Stomach (tissue), 9 donors: ENCODE measurements around the gene TMEM203. TPM values are rescaled to one million over a fixed set of nuclear protein-coding genes. Genes with fewer than 3 reads are reported as not detected.
A peak's percentile ranks its signal among the peaks of the same experiment; 100 is the strongest.

Source experiments
- DNase-seq, 2 donors: peaks; one replicate each; pipeline versions ENCODE4 v3.0.0 to v3.0.0-alpha.2; 2013 to 2019
- H3K27ac ChIP-seq, 5 donors: fragments of 200-600 bp in 4 of 5; sonication (generic) in 4 of 5; one replicate each; pipeline ENCODE4 v1.5.1; 2013 to 2019; ENCODE audit warnings: mild to moderate bottlenecking in 1 of 5, moderate library complexity in 1 of 5
- H3K27me3 ChIP-seq, 3 donors: fragments of 200-600 bp; sonication (generic); one replicate each; pipeline ENCODE4 v1.5.1; 2017 to 2019; ENCODE audit warnings: mixed run types in 1 of 3
- H3K36me3 ChIP-seq, 4 donors: fragments of 200-600 bp; sonication (generic); 1 replicate in 3 of 4; 2 replicates in 1 of 4; pipeline ENCODE4 v1.5.1; 2016 to 2019
- H3K4me1 ChIP-seq, 4 donors: fragments of 200-600 bp; sonication (generic); one replicate each; pipeline ENCODE4 v1.5.1; 2016 to 2019
- H3K4me3 ChIP-seq, 4 donors: fragments of 200-600 bp; sonication (generic) in 3 of 4; one replicate each; pipeline ENCODE4 v1.5.1; 2016 to 2019; ENCODE audit warnings: mild to moderate bottlenecking in 1 of 4
- H3K9me3 ChIP-seq, 4 donors: fragments of 200-600 bp; sonication (generic); one replicate each; pipeline ENCODE4 v1.5.1; 2016 to 2019
- EP300 ChIP-seq: sonication (generic); formaldehyde crosslinking; IDR thresholded peaks from one replicate; pipeline ENCODE4 v1.6.1; 2017; ENCODE audit warnings: antibody characterized with exemption
- POLR2A ChIP-seq, 4 donors: fragments of 450-650 bp; IDR thresholded peaks; one replicate each; pipeline ENCODE4 v1.6.1; 2016; ENCODE audit warnings: antibody characterized with exemption in 4 of 4, control low read depth in 2 of 4, mild to moderate bottlenecking in 1 of 4, moderate library complexity in 1 of 4
- POLR2AphosphoS5 ChIP-seq, 3 donors: sonication (generic); formaldehyde crosslinking; IDR thresholded peaks; one replicate each; pipeline ENCODE4 v1.6.1; 2016; ENCODE audit warnings: antibody characterized with exemption in 3 of 3
- WGBS, 5 donors: extraction: QIAGEN DNeasy Blood & Tissue Kit in 3 of 5; methylation state at CpG; one replicate each; pipeline versions ENCODE4 v1.1.5 to v1.1.7; 2013 to 2018; 5-methylcytosine and 5-hydroxymethylcytosine counted together
- intact Hi-C: fragments of 100-400 bp; cut with DNase I; formaldehyde crosslinking; loops from one replicate; pipeline ENCODE4 v1.15.1; 2023; ENCODE audit warnings: low total_unique reads
- polyA plus RNA-seq, 3 donors: library from polyadenylated mRNA; stranded (reverse); fragments of 200-250 nt; gene quantifications; one replicate each; pipeline ENCODE4 v1.2.3, GENCODE V29; 2013
- total RNA-seq, 5 donors: library from RNA; depleted of rRNA; stranded (reverse); fragments of >200 nt; gene quantifications; one replicate each; pipeline versions ENCODE4 v1.1.0 to v1.2.3, GENCODE V29; 2014 to 2016
- TF ChIP-seq, protein P1 (sequence below), 7 experiments: fragments of 450-650 bp in 4 of 7; fragments of 200-600 bp in 3 of 7; sonication (generic) in 3 of 7; IDR thresholded peaks; one replicate each; pipeline ENCODE4 v1.5.1; 2016 to 2019; ENCODE audit warnings: antibody characterized with exemption in 7 of 7, control low read depth in 2 of 7, mild to moderate bottlenecking in 1 of 7
- donor health status: healthy with polysubstance abuse.
- donor health status: Bipolar disorder and iron deficiency.
- donor health status: healthy.

Gene TMEM203
- total and polyA plus RNA-seq, 8 donors, result 20.6 to 37.0 (median 29.4) TPM

DNA sequence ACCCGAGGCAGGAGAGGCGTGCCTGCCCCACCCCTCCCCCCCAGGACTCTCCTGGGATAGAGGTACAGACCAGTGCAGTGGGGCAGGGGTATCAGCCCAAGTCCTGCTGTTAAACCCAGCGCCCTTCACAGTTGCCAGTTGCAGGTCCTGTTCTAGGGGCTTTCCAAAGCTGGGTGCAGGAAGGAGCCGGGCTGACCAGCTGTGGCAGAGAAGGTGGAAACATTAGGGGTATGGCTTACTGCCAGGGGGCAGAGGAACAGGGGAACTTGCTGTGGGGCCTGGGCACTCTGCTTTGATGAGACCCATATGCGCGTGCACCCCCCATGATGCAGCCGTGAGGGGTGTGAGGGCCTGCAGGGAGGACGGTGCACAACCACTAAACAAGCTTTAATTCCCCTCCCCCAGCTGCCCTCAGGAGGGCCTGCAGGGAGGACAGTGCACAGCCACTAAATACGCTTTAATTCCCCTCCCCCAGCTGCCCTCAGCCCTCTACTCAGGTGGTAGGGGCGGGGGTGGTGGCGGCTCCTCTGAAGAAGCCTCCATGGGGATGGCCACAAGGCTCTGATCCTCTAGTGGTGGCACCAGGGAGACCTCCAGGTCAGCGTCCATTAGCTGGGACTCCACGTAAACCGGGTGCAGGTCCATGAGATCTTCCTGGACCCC, 34.8 kb downstream of the TMEM203 start:
- H3K27me3 ChIP-seq, result peaks cover 13 to 91% (median 74%) of the 10 kb centered on the region in 3 donors
- no peaks in the 10 kb centered on the region for H3K36me3 ChIP-seq
- H3K4me3 ChIP-seq, result no peak overlapping the region
- intact Hi-C loops, result no loop called here
- TF ChIP-seq EP300, result no peak
- no peak for TF ChIP-seq POLR2A (IDR thresholded peaks at IDR 0.05)
- no peaks in the 10 kb centered on the region for H3K9me3 ChIP-seq
- WGBS, 5 donors, result 47 to 69% (median 58%) methylated on average over 3 to 14 of the region's 14 CpGs
- H3K27ac ChIP-seq, result peak overlapping the region in 1 of 5 donors; percentile 1
- peaks cover 53 to 91% (median 70%) of the 10 kb centered on the region in 4 donors for H3K4me1 ChIP-seq
- DNase-seq, result no peak

DNA sequence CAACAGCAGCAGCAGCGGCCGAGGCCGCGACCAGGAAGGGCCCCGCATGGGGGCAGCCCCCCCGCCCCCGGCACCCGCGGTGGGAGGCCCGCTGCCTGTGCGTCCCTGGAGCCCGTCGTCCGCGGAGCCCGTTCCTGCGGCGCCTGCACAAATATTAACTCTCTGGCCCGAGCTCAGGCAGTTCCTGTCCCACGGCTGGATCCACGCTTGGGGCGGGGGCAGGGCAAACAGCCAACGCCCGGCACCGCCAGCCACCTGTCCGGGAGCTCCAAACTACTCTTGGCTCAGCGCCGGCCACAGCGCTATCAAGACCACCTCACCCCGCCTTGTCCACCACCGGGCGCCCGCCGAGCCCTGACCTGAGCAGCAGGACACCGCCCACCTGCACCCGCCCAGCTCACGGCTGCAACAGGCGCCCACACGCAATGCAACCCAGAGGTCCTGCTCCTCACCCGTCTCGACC, 35.5 kb downstream of the TMEM203 start, which contains the start of gene LRRC26:
TSS of gene LRRC26 (minus strand) at position 156 of the 463 bp plus-strand sequence. CDS start at position 48, 108 bp downstream.
- Histone ChIP-seq H3K27ac (peak within 1 kb of the TSS; percentile 18 to 74 (median 25)), H3K9me3 (no peaks in the 10 kb centered on the region), H3K4me3 (peak within 1 kb of the TSS; percentile 42 to 56 (median 46)), H3K4me1 (peaks cover 50 to 84% (median 63%) of the 10 kb centered on the region in 4 donors), H3K27me3 (peaks cover 20 to 98% (median 80%) of the 10 kb centered on the region in 3 donors), H3K36me3 (no peaks in the 10 kb centered on the region)
- DNase-seq, result peak; percentile 52 to 79
- TF ChIP-seq POLR2A (IDR thresholded peaks at IDR 0.05) (no peak), EP300 (no peak), POLR2AphosphoS5 (IDR thresholded peaks at IDR 0.05) (no peak)
- TF ChIP-seq, protein P1, sequence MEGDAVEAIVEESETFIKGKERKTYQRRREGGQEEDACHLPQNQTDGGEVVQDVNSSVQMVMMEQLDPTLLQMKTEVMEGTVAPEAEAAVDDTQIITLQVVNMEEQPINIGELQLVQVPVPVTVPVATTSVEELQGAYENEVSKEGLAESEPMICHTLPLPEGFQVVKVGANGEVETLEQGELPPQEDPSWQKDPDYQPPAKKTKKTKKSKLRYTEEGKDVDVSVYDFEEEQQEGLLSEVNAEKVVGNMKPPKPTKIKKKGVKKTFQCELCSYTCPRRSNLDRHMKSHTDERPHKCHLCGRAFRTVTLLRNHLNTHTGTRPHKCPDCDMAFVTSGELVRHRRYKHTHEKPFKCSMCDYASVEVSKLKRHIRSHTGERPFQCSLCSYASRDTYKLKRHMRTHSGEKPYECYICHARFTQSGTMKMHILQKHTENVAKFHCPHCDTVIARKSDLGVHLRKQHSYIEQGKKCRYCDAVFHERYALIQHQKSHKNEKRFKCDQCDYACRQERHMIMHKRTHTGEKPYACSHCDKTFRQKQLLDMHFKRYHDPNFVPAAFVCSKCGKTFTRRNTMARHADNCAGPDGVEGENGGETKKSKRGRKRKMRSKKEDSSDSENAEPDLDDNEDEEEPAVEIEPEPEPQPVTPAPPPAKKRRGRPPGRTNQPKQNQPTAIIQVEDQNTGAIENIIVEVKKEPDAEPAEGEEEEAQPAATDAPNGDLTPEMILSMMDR (IDR thresholded peaks at IDR 0.05), result no peak
- WGBS, 5 donors, result 6 to 28% (median 13%) methylated on average over 10 to 41 of the region's 41 CpGs
- intact Hi-C loops, result no loop called here

DNA sequence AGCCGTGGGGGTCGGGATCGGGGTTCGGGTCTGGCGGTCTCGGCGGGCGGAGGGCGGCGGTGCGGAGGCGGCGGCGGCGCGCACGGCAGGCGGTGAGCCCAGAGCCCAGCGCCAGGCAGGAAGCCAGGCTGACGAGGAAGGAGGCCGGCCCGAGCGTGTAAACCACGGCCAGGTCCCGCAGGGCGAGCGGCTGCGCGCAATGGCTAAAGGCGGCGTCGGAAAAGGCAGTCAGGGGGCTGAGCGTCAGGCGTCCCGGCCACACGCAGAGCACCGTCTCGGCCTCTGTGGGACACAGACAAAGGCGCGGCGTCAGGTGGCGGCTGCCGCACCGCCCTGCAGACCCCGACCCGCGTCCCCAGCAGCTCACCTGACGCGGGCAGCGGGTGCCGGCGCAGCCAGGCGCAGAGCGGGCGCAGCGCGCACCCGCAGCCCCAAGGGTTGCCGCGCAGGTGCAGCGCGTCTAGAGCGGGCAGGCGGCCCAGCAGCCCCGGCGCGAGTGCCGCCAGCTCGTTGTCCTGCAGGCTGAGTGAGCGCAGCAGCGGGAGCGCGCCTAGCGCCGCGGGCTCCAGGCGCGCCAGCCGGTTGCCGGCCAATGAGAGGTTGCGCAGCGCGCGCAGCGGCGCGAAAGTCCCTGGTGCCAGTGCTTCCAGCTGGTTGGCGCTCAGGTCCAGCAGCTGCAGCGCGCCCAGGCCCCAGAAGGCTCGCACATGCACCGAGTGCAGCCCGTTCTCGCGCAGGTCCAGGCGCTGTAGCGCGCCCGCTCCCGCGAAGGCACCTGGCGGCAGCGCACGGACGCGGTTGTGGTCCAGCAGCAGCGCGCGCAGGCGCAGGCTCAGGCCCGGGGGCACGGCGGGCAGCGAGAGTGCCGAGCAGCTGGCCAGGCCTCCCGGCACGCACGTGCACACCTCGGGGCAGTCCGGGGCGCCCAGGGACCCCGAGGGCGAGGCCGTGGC, 36.3 kb downstream of the TMEM203 start:
- peak; percentile 73 to 86 for DNase-seq
- H3K9me3 ChIP-seq, result no peaks in the 10 kb centered on the region
- peak overlapping the region; percentile 18 to 74 (median 25) for H3K27ac ChIP-seq
- WGBS, 5 donors, result 0 to 3% (median 1%) methylated on average over 20 to 124 of the region's 124 CpGs
- peak in 1 of 3 donors; percentile 41 for TF ChIP-seq POLR2AphosphoS5 (IDR thresholded peaks at IDR 0.05)
- no peak for TF ChIP-seq POLR2A (IDR thresholded peaks at IDR 0.05)
- TF ChIP-seq EP300, result no peak
- TF ChIP-seq, protein P1 (IDR thresholded peaks at IDR 0.05), result no peak
- peaks cover 28 to 100% (median 88%) of the 10 kb centered on the region in 3 donors for H3K27me3 ChIP-seq
- intact Hi-C loops, result no loop called here
- H3K36me3 ChIP-seq, result no peaks in the 10 kb centered on the region
- peak overlapping the region; percentile 42 to 56 (median 46) for H3K4me3 ChIP-seq
- peaks cover 43 to 76% (median 55%) of the 10 kb centered on the region in 4 donors for H3K4me1 ChIP-seq

DNA sequence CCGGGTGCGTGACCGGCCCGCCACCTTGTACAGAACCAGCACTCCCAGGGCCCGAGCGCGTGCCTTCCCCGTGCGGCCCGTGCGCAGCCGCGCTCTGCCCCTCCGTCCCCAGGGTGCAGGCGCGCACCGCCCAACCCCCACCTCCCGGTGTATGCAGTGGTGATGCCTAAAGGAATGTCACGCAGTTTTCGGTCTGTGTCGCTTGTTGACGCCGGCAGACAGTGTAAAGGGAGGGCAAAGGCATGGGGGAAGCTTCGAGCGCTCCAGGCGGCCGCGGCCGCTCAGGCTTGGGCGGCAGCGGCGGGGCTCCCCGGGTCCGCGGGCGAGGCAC, 36.9 kb downstream of the TMEM203 start:
- Histone ChIP-seq H3K27me3 (peaks cover 28 to 100% (median 94%) of the 10 kb centered on the region in 3 donors), H3K9me3 (no peaks in the 10 kb centered on the region), H3K27ac (peak overlapping the region in 2 of 5 donors; percentile 66 to 74), H3K4me3 (peak overlapping the region; percentile 42 to 56 (median 46)), H3K36me3 (no peaks in the 10 kb centered on the region), H3K4me1 (peaks cover 43 to 70% (median 51%) of the 10 kb centered on the region in 4 donors)
- intact Hi-C loops, result no loop called here
- WGBS, 5 donors, result 0 to 2% (median 0%) methylated on average over 16 to 36 of the region's 36 CpGs
- DNase-seq, result peak in 1 of 2 donors; percentile 45
- no peak for TF ChIP-seq POLR2AphosphoS5 (IDR thresholded peaks at IDR 0.05)
- TF ChIP-seq EP300, result no peak
- TF ChIP-seq POLR2A (IDR thresholded peaks at IDR 0.05), result no peak
- TF ChIP-seq, protein P1 (IDR thresholded peaks at IDR 0.05), result no peak
